Ovary (tissue), 3 donors: ENCODE results near the gene CSNK1A1.

Experiments used
- POLR2A ChIP-seq: fragments of 450-650 bp; IDR thresholded peaks from one replicate; pipeline ENCODE4 v1.6.1; 2017; ENCODE audit warnings: antibody characterized with exemption, mild to moderate bottlenecking, moderate library complexity
- TF ChIP-seq, protein P1 (sequence below), 3 donors: fragments of 450-650 bp in 2 of 3; fragments of 200-600 bp in 1 of 3; IDR thresholded peaks; one replicate each; pipeline versions ENCODE4 v1.5.1 to v1.8.0; 2016 to 2022; ENCODE audit warnings: antibody characterized with exemption in 3 of 3, mild to moderate bottlenecking in 1 of 3
- donor health status: DM: no; HTN: no; CAD: no.

DNA sequence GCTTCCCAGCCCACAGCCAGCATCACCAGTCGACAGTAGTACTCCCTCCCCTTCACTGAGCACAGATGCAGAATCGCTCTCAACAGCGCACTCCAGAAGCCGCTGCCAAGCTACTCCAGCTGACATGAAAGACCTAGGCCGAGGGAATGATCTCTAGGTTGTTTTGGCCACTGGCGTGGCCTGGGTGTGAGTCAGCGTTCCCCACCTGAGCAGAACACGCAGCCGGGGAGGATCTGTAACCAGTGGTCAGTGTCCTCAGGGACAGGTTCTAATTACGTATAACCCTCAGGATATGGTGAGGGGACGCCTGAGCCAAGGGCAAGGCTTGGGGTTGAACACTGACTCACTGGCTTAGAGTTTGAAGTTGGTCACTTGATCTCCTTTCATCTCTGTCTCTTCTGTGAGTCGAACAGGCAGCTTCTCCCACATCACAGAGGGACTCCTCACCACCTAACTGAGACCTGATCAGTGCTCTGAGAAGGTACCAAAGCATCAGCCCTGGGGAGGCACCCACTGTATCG is 95.3 kb downstream of the CSNK1A1 start:
- TF ChIP-seq, protein P1, sequence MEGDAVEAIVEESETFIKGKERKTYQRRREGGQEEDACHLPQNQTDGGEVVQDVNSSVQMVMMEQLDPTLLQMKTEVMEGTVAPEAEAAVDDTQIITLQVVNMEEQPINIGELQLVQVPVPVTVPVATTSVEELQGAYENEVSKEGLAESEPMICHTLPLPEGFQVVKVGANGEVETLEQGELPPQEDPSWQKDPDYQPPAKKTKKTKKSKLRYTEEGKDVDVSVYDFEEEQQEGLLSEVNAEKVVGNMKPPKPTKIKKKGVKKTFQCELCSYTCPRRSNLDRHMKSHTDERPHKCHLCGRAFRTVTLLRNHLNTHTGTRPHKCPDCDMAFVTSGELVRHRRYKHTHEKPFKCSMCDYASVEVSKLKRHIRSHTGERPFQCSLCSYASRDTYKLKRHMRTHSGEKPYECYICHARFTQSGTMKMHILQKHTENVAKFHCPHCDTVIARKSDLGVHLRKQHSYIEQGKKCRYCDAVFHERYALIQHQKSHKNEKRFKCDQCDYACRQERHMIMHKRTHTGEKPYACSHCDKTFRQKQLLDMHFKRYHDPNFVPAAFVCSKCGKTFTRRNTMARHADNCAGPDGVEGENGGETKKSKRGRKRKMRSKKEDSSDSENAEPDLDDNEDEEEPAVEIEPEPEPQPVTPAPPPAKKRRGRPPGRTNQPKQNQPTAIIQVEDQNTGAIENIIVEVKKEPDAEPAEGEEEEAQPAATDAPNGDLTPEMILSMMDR (IDR thresholded peaks at IDR 0.05), result no peak
- TF ChIP-seq POLR2A, result no peak
